Cardiac fibroblast (primary cell): ENCODE data around the gene SRGAP3.

Experiments
- DNase-seq, 2 donors: peaks; one replicate each; pipeline versions ENCODE4 v3.0.0 to v3.0.0-alpha.2; 2010; ENCODE audit warnings: low read depth in 2 of 2
- H3K4me3 ChIP-seq, 2 donors: replicated peaks in 1 of 2; 1 replicate in 1 of 2; 2 replicates in 1 of 2; pipeline ENCODE4 v1.5.1; 2011; ENCODE audit warnings: low read depth in 2 of 2, low read length in 2 of 2, mild to moderate bottlenecking in 2 of 2, moderate library complexity in 1 of 2
- TF ChIP-seq, protein P1 (sequence below): IDR thresholded peaks from one replicate; pipeline ENCODE4 v1.5.1; 2011; ENCODE audit warnings: low read depth, mild to moderate bottlenecking, low read length, inconsistent platforms

Gene SRGAP3

DNA sequence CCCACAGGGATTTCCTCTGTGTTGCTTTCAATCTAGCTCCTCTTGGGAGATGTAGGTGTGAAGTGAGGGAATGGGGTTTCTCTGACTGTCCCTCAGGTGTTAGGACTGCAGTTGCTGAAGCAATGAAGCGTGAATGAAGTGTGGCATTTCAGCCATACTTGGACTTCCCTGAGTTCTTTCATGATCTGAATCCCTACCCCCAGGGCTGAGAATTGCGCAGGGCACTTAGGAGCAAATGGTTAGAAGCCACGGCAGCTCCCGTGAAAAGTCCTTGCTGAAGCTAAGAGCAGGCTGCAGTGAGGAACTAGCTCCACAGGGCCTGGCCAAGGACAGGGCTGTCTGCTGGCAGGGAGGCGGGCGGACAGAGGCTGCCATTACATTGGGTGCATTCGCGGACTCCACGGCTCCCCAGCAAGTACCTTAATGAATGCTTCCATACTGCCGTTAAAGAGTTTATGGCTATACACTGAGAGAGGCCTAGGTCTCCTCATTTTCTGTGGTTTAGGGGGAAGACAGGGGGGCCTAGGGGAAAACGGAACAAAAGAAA is 217.1 kb downstream of the SRGAP3 start:
- no peak overlapping the region for H3K4me3 ChIP-seq
- no peak for DNase-seq
- TF ChIP-seq, protein P1, sequence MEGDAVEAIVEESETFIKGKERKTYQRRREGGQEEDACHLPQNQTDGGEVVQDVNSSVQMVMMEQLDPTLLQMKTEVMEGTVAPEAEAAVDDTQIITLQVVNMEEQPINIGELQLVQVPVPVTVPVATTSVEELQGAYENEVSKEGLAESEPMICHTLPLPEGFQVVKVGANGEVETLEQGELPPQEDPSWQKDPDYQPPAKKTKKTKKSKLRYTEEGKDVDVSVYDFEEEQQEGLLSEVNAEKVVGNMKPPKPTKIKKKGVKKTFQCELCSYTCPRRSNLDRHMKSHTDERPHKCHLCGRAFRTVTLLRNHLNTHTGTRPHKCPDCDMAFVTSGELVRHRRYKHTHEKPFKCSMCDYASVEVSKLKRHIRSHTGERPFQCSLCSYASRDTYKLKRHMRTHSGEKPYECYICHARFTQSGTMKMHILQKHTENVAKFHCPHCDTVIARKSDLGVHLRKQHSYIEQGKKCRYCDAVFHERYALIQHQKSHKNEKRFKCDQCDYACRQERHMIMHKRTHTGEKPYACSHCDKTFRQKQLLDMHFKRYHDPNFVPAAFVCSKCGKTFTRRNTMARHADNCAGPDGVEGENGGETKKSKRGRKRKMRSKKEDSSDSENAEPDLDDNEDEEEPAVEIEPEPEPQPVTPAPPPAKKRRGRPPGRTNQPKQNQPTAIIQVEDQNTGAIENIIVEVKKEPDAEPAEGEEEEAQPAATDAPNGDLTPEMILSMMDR: no peak

DNA sequence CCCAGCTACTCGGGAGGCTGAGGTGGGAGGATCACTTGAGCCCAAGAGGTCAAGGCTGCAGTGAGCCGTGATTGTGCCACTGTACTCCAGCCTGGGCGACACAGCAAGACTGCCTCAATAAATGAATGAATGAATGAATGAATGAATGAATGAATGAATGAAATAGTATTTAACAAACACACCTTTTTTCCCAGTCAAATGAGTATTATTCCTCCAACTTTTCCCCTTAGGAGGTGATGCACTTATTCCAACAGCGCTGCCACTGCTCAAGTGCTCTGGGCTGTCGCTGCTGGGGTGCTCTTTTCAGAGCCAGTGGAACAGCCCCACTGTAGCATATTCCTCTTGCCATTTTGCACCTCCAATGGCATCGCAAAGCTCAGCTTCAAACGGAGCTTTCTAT is 219.4 kb downstream of the SRGAP3 start:
- H3K4me3 ChIP-seq: no peak overlapping the region
- TF ChIP-seq, protein P1: no peak
- no peak for DNase-seq

DNA sequence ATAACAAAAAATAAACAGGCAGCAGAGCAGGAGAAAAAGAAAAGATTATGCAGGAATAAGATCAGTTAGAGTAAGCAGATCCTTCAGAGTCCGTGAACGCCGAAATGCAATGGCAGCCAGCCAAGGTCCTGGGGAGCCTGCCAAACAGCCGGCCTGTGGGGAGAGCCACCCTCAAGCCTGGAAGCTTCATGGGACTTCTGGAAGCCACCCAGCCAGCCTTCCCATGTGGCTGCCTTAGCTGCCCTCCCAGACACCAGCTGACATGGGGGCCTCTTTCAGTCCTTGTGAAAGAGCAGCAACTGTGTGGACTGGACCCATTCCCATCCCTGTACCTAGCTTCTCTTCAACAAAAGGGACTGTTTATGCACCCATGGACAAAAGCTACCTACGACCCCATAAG is 221.3 kb downstream of the SRGAP3 start:
- no peak overlapping the region for H3K4me3 ChIP-seq
- TF ChIP-seq, protein P1: no peak
- peak; percentile 64 to 84 for DNase-seq

DNA sequence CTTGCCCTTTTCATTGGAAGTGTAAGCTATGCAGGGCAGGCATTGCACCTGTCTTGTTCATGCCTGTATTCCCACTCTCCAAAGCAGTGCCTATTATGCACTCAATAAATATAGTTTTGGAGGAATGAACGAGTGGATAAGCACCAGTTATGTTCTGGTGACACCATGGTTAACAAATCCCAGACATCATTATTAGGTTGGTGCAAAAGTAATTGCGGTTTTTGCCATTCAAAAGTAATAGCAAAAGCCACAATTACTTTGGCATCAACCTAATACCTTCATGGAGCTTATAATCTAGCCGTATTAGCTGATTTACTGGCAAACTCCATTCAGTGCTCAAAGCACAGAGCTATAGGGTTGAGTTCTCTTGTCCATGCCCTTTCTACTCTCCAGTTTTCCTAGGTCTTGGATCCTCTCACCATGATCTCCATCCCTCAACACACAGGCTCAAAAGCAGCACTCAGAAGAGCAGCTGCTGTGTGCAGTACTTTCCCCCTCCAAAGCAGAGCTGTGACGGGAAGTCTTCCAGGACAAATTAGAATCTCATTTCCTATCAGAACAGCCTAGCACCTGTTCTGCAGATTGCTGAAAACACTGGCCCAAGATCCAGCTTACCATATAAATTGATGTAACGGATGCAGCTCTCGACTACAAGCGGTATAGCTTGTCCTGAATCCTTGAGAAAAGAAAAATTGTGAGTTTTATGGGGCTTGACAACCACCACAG is 223.0 kb downstream of the SRGAP3 start:
- TF ChIP-seq, protein P1: no peak
- H3K4me3 ChIP-seq: no peak overlapping the region
- no peak for DNase-seq

DNA sequence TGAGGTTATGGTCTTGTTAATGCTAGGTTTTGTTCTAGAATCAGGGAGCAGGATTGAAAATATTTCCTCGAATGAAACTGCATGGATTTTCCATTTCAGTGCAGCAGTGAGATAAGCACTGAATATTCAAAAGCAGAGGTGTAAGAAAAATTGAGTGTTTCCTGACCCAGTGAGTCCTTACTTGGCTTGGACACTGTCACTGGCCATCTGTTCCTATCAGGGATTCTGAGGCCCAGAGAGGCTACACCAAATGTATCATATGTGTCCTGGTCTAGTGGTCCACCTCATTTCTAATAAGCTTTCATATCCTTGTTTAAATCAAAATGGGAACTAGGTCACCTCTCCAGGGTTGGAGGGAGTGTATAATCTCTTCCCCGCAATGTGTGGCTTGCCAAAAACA is 225.1 kb downstream of the SRGAP3 start:
- TF ChIP-seq, protein P1: no peak
- no peak for DNase-seq
- H3K4me3 ChIP-seq: no peak overlapping the region

DNA sequence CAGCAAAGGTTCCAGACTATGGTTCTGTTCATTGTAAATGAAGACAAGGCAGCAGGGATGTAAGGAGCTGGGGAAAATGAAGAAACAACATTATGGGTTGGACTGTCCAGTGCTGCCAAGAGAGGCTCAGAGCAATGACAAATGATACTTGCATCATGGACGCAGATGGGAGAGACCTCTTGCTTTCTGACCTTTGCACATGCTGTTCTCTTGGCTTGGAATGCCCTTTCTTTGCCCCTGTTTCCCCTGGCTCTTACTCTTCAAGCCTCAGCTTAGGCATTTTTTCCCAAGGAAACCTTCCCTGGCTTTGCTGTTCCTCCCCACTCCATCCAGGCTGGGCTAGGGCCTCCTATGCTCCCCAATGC is 226.2 kb downstream of the SRGAP3 start:
- no peak for DNase-seq
- H3K4me3 ChIP-seq: no peak overlapping the region

More for the DNA sequence above, 226.2 kb downstream of the SRGAP3 start:
- TF ChIP-seq, protein P1: no peak
